Glomerular endothelial cell (primary cell): Measurements from ENCODE around the gene ITPR2. TPM values are rescaled to one million over a fixed set of nuclear protein-coding genes. Genes with fewer than 3 reads are reported as not detected.
"Not testable (repeated sequence)": the region's sequence is repeated elsewhere in the genome, so short reads cannot be mapped to it uniquely, and the experiment has no call there.

ENCODE experiments used
- DNase-seq: peaks from one replicate; pipeline ENCODE4 v3.0.0-alpha.2; 2011; ENCODE audit warnings: low read depth, low spot score; ENCODE audit errors: extremely low read depth
- total RNA-seq: library from RNA; depleted of rRNA; stranded (reverse); fragments of >200 nt; gene quantifications from 2 replicates; pipeline ENCODE4 v1.2.3, GENCODE V29; 2015

ITPR2 gene
- total RNA-seq, 1 donor from 2014 or later, result 39.7 TPM

DNA sequence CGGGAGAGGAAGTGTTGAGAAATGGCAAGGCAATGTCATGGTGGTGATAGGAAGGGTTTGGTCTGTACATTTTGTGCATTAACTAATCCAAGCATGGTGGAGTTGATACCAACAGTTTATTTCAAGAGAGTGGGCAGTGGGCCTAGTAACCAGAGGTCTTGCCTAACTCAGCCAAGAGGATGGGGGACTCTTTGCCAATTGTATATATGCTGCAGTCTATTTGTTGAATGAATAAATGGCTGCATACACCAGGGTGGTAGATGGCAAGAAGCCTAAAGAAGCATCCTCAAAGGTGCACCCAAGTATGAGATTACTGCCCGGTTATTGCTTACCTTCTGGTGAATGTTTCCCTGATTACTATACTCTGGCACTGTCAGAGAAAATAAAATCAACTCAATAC, 295.9 kb downstream of the ITPR2 start:
- DNase-seq, result no peak

DNA sequence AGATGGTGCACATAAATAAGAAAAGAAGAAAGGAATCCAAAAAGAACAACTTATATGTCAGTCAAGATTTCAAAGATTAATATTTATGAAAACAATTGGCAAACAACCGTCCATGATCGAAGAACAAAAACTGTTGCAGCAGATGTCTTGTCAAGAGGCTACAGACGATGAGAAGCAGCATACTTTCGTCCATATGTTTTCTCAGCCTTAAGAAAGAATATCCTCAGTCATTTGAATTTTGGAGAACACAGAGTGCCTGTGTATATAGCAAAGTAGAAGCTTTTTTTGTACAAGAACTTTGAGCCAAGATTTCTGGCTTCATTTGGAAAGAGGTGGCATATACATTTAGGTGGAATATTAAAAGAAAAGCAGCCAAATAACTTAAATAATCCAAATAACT, 297.2 kb downstream of the ITPR2 start:
- no peak for DNase-seq

DNA sequence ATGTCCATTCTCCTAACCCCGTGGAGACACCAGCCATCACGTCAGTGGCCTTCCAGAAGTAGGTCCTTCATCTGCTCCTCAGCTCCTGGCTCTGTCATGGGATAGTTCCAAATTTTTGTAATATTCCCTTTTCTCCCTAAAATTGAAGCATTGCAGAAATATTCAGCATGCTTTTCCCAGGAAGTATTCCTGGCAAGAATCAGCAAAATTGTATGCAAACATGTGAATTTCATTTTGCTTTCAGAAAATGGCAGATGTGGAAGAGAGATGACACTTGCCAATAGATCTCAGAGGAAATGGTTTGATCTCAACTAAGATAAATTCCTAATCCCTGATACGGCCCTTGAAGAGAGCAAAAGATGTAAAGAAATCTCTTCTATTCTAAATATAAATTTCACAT, 298.9 kb downstream of the ITPR2 start:
- DNase-seq, result no peak

DNA sequence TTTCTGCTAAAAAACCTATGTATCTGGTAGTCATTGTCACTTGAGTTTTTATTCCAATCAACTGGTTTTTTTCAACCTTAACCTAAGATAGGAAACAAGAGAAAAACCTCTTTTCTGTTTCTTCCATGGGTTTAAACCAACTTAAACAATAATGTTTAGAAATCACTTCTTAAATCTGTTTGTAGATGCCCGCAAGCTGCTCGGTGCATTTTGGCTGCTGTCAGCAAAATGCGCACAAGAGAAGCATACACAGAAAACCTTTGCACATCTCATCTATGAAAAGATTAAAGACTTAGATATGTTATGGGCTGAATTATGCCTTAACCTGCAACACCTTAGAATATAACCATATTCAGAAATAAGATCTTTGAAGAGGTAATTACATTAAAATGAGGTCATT, 299.8 kb downstream of the ITPR2 start:
- DNase-seq, result no peak

DNA sequence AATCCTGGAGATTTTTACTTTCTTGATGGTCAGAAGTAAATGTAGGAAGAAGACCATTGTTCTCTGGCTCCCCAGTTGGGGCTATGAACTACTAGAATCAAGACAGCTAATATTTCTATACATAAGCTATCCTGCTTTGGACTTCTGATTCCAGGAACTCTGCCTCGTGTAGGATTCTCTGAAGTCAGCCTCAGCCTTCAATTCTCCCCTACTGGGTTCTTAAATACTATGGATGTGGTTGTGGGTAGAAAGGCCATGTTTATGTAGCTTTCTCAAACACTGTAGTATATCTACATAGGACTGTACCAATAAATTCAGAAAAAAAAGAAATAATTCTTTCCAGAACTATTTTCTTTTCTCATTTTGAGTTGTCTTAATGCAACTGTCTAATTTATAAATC, 302.5 kb downstream of the ITPR2 start:
- DNase-seq, result no peak

DNA sequence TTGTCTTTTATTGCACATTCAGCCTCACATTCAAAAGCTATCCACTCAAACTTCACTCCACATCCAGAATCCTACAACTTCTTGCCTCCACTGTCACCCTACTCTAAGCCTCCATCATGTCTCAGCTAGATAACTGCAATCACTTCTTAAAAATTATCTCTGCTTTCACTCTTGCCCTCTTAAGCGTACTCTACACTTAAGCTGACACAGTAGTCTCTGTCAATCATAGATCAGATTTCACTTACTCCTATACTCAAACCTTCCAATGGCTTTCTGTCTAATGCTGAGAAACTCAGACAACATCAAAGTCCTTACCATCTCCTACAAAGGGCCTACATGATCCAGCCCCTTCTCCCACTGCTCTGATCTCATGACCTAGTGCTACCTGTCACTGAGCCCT, 304.1 kb downstream of the ITPR2 start:
- DNase-seq, result no peak

DNA sequence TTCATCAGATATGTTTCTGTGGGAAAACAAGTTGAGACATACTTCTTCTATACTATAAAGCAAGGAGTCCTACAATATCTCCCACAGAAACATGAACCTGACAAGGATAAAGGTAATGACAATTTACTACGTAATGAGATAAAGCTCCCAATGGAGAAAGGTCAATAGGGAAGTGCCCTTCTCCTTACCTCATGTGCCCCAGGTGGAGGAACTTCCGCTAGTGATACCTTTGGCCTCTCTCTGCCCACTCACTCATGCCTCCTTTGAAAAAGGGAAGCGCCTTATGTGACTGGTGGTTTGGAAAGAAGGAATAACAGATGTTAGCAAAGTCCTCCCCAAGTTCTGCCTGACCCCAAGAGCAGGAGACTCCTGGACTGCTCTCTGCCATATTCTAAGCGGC, 305.3 kb downstream of the ITPR2 start:
- no peak for DNase-seq

DNA sequence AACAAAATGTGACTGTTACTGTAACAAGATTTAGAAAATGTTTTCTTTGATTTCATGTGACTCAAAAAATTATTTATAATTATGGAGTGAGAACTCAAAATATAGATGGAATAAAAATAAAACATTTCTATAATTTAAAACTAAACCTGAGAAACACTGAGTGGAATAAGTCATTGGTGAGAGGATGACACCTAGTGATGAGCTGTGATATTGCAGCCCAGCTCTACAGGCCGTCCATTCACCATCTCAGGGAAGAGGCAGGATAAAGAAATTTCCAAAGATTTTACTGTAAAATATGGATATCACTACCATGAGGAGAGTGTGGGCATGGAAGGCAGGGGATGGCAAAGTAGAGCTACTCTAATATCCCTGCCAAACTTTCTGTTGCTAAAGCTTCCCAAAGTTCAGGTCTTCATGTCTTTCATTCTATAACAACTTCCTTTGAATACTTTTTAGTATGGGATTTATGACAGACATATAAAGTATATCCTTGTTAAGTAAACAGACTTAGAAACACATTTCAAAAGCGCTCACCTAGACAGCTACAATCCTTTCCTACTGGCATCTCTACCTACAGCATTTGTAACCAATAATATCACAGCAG, 308.0 kb downstream of the ITPR2 start:
- no peak for DNase-seq

DNA sequence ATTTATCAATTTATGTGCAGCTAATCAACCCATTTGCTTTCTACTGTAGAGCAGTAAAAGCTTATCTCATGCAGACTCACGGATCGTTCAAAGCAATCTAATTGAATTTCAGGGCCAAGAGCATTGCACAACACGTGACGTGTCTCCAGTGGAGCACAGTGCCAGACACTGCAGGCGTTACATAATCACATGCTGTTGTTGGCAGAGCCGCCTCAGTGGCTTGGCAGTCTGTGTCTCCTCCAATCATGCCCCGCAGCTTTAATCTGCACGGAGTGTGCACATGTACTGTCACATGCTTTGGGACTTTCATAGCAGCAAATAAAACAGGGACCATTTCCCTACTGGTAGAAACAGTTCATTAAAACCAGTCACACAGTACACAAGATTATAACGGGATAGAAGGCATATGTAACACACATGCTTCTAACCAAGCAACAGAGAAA, 309.3 kb downstream of the ITPR2 start:
- no peak for DNase-seq

DNA sequence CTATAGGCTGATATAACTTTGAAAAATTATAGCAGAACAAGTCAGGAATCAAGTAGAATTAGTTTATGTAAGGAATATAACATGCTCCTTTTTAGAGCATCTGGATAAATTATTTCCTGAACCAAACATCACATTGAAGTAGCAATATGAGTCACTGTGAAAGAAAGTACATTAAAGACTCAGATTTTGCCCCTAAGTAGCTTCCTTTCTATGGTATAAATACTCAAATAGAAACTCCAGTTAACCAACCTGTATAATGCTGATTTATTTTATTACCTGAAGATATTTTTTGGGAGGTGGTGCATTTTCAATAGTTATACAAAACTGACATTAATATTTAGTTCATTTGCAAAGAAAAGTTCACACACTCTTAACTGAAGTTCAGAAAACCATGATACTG, 312.1 kb downstream of the ITPR2 start:
- DNase-seq, result no peak

DNA sequence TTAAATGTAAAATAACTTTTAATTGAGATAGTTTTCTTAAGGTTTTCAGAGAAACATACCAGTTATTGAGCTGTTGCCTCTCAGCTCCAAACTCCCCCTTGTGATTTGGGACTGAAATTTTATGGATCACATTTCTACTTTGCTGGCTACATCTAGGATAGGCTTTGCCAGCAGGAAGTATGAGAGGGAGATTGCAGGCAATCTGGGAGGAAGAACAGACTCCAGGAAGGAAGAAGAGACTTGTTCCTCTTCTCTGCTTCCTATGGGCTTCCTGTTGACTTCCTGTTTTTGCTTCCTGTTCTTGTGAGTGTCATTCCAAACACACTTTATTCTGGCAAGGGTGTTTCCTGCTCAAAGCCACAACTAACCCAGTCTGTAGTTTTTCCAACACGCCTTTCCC, 312.9 kb downstream of the ITPR2 start:
- DNase-seq, result no peak

DNA sequence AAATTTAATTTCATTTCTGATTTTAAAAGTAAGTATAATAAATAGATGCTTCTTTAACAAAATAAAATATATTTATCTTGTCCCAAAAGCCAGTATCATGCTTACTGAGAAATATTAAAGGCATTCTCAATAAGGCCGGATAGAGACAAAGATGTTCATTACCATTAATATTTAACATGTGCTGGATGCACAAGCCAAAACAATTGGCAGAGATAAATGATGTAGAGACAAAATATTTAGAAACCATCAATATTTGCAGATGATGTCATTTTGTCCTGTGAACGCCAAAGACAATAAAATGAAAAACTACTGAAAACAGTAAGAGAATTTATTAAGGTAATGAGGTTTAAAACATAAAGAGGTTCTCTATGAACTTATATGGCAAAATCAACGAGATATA, 313.5 kb downstream of the ITPR2 start:
- no peak for DNase-seq

DNA sequence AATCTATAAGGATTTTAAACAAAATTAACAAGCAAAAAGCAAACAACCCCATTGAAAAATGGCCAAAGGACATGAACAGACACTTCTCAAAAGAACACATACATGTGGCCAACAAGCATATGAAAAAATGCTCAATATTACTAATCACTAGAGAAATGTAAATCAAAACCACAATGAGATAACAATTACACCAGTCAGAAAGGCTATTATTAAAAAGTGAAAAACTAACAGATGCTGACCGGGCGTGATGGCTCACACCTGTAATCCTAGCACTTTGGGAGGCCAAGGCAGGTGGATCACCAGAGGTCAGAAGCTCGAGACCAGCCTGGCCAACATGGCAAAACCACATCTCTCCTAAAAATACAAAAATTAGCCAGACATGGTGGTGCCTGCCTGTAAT, 315.7 kb downstream of the ITPR2 start:
- not testable (repeated sequence) for DNase-seq

DNA sequence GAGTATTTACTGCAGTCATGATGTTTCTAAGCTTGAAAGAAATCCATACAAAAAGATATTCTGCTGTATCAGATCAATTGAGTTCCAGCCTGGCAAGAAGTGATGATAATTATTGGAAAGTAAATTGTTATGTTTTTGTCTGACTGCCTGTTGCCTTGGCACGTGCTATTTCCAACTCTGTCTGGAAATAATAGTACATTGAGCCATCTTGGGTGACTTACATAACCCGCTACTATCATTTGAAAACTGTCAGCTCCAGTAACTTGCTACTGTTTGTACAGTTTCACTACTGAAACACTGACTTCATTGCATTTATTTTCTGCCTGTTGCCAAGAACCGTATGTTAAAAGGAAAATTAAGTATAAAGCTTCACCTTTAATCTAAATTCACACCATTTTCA, 318.6 kb downstream of the ITPR2 start:
- no peak for DNase-seq

DNA sequence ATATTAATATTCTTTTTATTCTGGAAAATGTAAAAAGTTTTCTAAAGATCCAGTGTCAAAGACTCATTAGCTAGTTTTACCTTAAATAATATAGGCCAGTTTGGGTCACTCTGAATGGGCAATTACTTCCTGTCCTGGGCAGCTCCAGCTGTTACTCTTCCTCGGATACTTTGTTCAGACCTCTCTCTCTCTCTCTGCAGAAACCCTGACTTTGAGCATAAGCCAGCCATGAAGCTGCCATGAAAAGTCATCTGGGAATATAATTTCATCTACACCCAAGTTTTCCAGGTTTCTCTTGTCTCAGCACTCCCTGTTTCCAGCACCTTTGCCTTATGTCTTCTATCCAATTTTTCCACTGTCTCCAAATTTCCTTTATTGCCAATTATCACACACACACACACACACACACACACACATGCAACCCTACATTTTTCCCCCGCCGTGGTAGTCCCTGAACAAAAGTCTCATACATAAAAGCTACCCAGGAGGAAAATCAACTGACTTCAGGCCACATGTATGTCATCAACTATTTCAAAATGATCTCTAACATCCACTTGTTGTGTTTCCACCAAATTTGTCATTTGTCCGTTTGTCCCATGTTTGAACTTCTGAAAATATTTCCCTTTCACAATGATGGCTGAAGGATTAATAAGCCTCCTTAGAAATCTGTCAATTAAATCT, 319.5 kb downstream of the ITPR2 start:
- no peak for DNase-seq

DNA sequence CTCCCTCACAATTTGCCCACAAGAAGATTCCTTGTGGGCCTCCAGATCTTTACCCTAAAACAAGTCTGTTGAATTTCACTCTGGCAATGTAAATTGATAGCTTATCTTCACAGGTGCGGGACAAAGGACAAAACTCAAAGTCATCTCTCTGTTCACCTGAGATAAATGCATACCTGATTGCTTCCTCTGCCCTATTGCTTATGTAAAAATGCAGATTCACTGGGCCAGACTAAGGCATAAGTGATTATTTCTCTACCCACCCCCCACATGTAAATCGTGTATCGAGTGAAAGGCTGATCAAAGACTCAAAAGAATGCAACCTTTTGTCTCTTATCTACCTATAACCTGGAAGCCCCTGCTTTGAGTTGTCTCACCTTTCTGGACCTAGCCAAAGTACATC, 320.8 kb downstream of the ITPR2 start:
- no peak for DNase-seq

DNA sequence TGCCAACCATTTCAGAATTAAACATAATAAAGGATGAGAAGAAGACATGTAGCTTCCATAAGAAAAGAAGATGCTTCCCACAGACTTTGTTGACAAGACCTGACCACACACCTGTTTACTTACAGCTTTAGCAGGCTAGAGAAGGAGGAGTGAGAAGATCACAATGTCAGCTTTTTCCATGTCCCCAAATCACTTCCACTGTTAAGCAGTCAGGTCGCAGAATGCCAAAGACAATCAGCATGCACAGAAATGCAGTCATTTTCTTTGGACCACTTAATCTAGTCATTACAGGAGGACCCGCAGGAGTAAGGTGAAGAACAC, 322.7 kb downstream of the ITPR2 start:
- no peak for DNase-seq

DNA sequence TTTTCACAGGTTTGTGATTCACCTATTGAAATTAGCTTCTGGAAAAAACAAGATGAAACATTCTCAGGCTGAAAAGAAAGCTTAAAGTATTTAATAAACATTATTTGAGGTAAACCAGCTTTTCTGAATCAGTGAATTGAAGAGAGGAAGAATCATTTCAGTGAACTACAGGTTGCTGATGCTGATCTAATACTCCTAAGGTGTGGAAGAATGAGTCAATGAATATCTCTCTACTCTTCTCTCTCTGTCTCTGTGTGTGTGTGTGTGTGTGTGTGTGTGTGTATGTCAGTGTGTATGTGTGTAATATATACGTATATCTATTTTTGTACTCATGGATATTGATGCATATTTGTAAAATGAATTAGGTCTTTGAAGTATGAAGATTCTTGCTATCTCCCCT, 325.4 kb downstream of the ITPR2 start:
- DNase-seq, result no peak

DNA sequence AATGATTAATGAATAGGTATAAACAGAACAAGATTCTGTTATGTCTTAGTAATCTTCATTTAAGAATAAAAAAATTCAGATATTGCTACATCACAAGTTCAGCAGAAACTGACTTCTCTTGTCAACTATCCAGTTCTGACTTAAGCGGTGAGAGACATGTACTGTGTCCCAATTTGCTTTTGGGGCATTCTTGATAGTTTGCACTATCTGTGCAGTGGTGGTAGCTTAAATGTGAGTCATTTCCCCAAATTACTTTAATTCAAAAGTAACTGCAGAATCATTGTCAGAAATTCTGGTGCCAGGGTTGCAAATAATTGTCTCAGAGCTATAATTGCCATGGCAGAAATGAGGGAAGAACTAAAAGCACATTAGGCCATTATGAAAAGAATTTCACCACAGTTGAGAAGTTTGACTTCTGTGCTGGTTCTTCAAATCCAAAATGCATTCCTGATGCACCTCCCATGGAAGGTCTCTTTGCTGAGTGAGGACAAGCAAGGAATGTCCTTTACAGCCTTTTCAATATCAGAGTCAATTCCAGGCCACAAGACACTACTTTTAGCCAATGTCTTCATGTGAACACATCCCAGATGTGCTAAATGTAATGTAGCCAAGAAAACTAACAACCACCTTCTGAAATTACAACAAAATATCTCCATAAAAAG, 332.9 kb downstream of the ITPR2 start:
- no peak for DNase-seq

DNA sequence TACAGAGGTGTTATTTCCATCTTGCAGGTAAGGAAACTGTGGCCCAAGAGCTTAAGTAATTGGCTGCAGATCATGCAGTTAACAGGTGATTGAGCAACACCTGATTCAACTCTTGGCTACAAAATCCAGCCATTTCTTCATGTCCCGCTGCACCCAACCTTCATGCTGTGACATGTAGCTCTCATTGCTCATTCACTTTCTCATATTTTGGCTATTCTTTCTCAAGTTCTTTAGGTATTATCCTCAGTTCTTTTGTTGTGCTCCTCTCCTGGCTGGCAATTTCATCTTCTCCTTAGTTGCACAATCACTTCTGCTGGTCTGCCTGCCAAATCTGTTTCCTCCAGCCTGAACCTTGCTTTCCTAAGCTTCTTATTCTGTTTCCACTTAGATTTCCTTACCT, 336.8 kb downstream of the ITPR2 start:
- no peak for DNase-seq

DNA sequence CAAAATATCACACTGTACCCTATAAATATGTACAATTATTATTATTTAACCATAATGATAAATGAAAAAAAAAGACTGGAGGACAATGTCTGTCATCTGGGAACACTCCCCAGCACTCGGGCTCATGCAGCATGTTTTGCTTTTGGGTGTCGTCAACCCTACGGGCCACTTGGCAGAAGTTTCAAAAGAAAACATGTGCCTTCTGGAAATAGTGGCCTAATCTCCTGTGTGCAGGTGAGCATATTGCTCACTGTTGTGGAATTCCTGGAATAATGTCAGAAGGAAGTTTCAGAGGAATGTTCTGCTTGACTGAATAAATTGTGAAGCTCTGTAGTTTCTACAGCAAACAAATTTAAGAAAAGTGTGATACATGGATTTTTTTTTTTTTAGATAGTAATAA, 339.3 kb downstream of the ITPR2 start:
- no peak for DNase-seq

DNA sequence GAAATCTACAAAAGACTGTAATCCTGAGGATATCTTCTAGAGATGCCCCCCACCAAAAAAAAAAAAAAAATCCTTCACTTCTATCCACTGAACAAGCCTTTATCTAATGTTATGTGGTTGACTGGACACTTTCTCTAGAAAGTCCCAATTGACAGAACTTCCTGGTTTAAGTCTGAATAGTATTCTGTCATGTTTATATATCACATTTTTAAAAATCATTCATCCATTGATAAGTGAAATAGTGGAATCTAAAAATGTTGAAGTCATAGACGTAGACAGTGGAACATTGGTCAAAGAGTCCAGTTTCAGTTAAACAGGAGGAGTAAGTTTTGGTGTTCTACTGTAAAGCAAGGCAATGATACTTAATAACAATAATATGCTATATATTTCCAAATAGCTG, 340.6 kb downstream of the ITPR2 start:
- DNase-seq, result no peak

DNA sequence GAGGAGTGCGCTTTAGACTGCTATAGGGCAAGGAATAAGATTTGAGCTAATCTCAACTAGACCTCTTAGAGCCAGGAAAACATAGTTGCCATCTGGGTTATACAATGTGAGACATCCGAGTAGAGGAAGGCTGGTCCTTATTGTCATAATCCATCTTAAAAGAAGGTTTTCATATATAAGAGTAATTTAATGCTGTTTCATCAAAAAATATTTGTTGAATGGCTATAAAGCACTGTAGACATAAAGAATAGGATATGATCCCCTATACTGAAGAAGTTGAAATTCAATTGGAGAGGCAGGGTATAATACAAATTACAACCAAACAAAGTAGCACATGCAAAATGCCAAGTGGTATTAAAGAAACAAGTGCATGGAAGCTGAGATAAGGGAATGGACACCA, 343.1 kb downstream of the ITPR2 start:
- DNase-seq, result no peak
